Erythroblast (primary cell): ENCODE measurements around the gene PRKAA1.

Source experiments
- GATA1 ChIP-seq: IDR thresholded peaks from 2 replicates; pipeline ENCODE4 v1.6.1; 2011; ENCODE audit warnings: low read depth, mild to moderate bottlenecking, control low read depth, low read length, moderate library complexity
- POLR2A ChIP-seq: IDR thresholded peaks from 2 replicates; pipeline ENCODE4 v1.6.1; 2011; ENCODE audit warnings: mild to moderate bottlenecking, low read length

DNA sequence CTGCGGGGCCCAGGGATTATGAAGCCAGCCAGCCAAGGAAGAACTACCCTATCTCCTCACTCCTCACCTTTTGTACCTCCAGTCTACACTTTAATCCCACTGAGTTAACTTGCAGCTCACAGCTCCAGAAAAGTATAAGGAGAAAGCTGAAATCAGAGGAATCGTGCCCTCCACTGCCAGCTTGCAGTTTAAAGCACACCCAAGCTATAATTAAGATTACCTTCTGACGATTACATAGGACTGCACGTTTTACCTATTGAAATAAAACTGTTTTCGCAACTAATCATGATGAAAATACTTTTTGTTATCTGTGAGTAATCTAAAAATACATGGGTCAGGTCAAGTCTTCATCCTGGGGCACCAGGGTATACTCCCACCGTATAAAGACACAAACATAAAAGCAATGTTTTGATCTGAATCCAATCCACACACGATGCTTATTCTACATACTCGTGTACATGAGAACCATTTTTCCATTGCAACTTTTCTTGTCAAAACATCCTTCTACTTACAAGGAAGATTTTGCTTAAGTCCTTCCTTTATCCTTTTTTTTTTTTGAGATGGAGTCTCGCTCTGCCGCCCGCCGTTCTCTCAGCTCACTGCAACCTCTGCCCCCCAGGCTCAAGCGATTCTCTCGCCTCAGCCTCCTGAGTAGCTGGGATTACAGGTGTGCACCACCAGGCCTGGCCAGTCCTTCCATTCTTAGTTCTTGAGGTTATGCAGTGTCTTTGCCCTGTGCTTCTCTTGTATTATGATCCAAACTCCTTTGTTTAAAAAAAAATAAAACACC is 29.2 kb upstream of the PRKAA1 start:
- TF ChIP-seq POLR2A (no peak), GATA1 (no peak)
